Anterior cingulate cortex (tissue), 58 donors: Measurements from ENCODE around the gene KRTAP6-1.

Experiments
- DNase-seq, 58 donors: peaks; one replicate each; lab custom pipeline; 2025; lab: John Stamatoyannopoulos, UW

Gene KRTAP6-1

GRCh38 chr21:30613836-30614235, at the start of gene KRTAP6-1:
Gene KRTAP6-1 (minus strand): TSS chr21:30613930. CDS start chr21:30613904, 26 bp downstream.
- DNase-seq, result no peak

DNA sequence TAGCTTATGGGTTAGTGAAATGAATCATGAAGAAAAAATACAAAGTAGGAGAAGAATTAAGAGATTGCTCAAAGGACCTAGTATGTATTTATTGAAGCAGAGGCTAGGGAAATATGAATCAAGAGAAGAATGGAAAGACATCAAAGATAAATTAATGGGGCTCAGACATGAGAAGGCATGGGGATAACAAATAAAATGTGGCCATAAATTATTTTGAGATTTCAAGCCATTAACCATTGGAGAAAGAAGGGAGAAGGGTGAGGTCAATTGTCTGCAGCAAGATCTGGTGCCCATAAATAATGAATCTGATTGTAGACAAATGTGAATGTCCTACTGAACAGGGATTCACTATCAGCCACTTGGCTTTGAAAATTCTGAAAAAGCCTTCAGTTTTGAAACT, 39.2 kb upstream of the KRTAP6-1 start:
- no peak for DNase-seq

GRCh38 chr21:30646904-30647414, 33.2 kb upstream of the KRTAP6-1 start:
- DNase-seq, result no peak

DNA sequence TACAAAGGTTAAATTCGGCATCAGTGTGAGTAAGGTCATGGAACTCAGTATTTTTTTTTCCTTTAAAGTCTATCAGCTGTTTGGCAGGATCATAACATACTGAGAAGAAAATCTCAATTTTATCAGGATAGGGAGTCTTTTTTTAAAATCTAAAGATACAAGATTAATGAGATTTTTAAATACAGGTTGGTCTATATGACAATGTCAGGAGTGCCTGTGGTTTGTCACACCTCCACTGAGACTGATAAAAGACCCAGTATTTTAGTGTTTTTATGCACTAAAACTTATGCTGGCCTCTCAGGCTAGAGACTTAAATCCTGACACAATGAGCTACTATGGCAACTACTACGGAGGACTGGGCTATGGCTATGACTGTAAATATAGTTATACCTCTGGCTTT, 28.8 kb upstream of the KRTAP6-1 start, which contains the start of gene KRTAP20-3:
Gene KRTAP20-3 (plus strand): TSS at position 301 of the 400 bp plus-strand sequence.
- DNase-seq, result no peak

DNA sequence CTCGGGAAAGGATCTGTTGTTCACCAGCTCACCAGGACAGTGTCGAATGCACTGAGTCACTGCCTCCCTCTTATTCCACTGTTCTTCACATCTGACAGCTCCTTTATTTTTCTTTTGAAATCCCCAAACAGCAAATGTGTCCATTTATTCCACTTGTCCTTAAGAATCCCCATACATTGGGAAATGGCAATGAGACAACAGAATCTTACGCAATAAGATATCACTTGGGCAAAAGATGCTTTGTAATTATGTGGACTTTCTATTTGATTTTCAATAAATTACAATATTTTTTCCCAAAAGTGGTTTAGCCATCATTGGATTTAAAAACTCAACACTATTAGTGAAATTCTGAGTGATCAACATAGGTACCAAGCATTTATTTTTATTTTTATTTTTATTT, 25.0 kb upstream of the KRTAP6-1 start:
- no peak for DNase-seq

DNA sequence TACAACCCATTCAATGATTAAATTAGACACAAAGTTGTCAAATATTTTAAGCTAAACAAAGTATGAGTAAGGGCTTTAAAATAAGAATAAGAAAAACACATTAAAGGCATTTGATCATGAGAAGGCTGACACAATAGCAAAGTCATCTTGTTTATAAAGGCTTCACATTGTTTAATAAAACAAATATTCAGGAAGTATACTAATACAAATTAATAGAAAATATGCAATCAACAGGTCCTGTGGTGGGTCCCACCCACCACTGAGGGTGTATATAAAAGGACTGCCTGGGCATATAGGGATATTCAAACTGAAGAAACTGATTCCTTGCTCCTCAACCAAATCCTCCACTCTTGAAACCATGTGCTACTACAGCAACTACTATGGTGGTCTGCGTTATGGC, 21.2 kb upstream of the KRTAP6-1 start, which contains the start of gene KRTAP20-2:
Gene KRTAP20-2 (plus strand): TSS at position 301 of the 400 bp plus-strand sequence. CDS start 58 bp downstream, at position 359.
- no peak for DNase-seq

DNA sequence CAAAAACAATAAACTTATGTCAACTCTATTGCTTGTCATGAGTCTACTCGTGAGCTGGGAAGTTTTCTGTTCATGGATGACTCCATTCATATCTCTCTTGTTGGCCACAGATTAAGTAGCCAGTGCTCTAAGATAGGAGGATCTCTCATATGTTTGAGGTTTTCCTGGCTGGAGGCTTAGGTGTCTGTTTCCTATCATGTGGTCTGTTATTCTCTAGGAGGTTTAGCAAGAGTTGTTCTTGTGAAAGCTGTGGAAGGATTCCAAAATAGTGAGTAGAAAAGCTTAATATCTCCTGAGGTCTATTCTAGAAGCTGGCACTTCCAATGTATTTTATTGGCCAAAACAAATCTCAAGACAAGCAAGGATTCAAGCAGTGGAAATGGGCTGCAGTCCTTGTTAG, 15.5 kb upstream of the KRTAP6-1 start:
- DNase-seq, result no peak

DNA sequence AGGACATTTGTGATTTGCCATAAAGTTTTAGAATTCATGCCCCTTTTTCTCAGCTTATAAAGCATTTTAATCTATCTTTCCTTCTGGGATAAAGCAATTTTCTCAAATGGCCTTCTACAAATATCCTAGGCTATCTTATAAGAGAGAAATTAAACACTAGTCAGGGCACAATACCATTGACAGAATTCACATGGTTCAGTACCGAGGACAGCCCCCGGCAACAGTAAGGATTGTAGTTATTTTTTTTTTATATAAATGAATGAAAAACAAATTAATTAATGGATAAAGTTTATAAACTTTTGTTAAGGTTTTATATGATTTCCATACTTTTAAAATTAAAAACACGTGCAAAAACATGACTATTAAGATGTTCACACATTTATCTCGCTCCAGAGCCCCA, 14.4 kb upstream of the KRTAP6-1 start:
- no peak for DNase-seq

DNA sequence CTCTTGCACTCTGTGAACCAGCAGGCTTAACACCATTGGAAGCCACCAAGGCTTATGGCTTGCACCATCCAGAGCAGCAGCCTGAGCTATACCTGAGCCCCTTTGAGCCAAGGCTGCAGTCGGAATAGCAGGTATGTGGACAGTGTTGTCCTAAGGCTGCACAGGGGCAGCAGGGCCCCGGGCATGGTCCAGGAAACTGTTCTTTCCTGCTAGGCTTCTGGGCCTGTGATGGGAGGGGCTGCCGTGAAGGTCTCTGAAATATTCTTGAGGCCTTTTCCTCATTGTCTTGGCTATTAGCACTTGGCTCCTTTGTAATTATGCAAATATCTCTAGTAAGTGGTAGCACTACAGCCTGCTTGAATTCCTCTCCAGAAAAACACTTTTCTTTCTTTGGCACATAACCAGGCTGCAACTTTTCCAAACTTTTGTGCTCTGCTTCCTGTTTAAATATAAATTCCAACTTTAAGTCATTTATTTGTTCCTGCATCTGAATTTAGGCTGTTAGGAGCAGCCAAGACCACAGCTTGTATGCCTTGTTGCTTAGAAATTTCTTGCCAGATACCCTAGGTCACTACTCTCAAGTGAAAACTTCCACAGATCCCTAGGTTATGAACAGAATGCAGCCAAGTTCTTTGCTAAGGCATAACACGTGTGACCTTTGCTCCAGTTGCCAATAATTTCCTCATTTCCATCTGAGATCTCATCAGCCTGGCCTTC, 11.9 kb upstream of the KRTAP6-1 start:
- DNase-seq, result no peak

GRCh38 chr21:30623362-30623761, 9.6 kb upstream of the KRTAP6-1 start:
- DNase-seq, result no peak

- no peak for DNase-seq
These were observed 6.8 kb upstream of the KRTAP6-1 start, which contains the start of gene KRTAP20-4 for GRCh38 chr21:30620522-30620921. Gene KRTAP20-4 (plus strand): TSS chr21:30620627.

- DNase-seq, result no peak
These were observed 6.3 kb upstream of the KRTAP6-1 start for GRCh38 chr21:30620080-30620479.

DNA sequence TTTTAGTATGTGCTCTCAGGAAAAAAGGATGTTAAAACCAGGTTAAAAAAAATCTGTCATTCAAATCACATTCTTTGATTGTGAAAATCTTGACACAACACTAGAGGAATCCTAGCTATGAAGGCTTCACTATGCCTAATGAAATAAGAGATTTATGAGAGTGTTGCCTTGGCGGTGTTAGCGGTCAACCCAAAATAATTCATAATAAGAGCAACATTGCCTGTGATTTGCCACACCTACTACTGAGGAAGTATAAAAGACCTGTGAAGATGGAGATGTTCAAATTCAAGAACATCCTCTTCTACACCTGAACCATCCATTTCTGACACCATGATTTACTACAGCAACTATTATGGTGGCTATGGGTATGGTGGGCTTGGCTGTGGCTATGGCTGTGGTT, 2.4 kb upstream of the KRTAP6-1 start, which contains the start of gene KRTAP20-1:
Gene KRTAP20-1 (plus strand): TSS at position 301 of the 400 bp plus-strand sequence. CDS start 30 bp downstream, at position 331.
- DNase-seq, result no peak

GRCh38 chr21:30615199-30615598, 1.5 kb upstream of the KRTAP6-1 start:
- no peak for DNase-seq

DNA sequence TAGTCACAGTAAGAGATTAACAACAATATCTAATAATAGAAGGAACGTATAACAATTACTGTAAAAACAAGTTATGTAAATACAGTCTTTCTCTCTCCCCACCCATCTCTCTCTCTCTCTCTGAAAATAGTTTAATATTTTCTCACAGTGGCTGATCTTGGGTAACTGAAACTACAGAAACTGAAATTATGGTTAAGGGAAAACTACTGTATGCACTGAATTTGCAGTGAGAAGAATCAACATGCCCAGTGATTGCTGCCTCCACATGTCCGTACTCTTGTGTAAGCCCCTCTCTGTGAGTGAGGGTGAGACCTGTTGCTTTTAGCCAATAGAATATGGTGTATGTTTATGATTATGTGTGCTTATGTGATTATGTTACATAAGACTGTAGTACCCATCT, 1.6 kb downstream of the KRTAP6-1 start:
- DNase-seq, result no peak

DNA sequence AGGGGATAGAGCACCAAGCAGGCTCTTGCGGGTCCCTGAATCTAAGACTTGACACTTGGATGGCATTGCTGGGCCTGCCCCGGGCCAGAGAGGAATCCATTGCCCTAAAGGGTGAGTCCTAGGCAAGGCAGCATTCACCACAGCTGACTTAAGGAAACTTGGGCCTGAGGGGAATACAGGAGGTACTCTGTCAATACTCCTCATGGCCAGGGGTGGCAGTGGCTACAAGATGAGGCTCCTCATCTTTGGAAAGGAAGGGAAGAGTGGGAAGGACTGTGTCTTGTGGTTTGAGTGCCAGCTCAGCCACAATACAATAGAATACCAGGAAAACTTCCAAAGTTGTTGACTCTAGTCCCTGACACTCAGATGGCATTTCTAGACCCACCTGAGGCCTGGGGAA, 7.8 kb downstream of the KRTAP6-1 start:
- no peak for DNase-seq

DNA sequence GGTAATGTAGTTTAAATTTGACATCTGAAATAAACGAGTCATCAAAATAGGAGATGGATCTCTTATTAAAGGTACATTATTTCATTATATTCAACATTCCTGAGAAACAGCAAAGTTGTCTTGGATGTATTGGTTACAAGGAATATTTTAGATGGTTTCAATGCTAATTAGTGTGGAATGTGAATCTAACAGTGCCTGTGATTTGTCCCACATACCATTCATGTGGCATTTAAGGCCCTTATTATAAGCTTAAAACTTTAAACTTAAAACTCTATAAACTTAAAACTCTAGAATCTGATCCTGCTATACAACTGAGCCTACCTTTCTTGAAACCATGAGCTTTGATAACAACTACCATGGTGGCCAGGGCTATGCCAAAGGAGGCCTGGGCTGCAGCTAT, 12.9 kb downstream of the KRTAP6-1 start, which contains the start of gene KRTAP22-1:
Gene KRTAP22-1 (plus strand): TSS at position 301 of the 400 bp plus-strand sequence.
- DNase-seq, result no peak

DNA sequence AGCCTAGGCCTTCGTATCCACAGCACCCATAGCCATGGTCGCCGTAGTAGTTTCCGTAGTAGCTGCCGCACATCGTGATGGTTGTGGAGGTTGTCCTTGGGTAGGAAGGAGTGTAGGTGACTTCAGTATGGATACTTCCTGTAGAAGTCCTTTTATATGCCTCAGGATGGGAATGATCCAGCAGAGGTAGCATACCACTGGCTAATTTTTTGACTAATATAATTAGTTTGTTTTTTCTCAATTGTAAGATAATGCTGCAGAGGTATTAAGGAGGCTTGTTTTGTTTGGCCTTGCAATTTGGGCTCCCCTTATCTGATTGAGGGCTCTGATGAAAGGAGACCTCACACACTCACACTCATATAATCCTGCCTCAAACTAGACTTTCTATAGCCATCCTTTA, 14.9 kb downstream of the KRTAP6-1 start, which contains the start of gene KRTAP6-2:
Gene KRTAP6-2 (minus strand): TSS at position 101 of the 400 bp plus-strand sequence. CDS start 28 bp downstream, at position 73.
- DNase-seq, result no peak

GRCh38 chr21:30592140-30592539, 21.6 kb downstream of the KRTAP6-1 start, which contains the start of gene KRTAP6-3:
Gene KRTAP6-3 (plus strand): TSS chr21:30592440. CDS start chr21:30592446, 6 bp downstream.
- DNase-seq, result no peak

GRCh38 chr21:30590297-30590696, 23.4 kb downstream of the KRTAP6-1 start, which contains the start of gene KRTAP22-2:
Gene KRTAP22-2 (minus strand): TSS chr21:30590397.
- no peak for DNase-seq

DNA sequence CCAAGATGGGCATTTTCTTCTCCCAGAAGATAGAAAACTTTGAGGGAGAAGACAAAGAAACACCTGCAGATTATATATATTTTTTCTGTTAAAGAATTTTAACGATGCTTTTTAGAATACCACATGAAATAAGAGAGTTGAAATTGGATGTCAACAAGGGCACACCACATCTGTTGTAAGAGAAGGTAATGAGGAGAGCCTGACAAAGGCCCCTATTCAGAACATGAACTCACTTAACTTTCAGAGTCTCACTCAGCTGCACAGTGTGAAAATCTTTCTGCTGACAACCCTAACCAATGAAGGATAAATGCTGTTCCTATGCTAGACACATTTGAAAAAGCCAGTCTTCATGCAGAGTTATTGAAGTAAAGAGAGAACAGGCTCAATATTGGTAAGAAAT, 30.9 kb downstream of the KRTAP6-1 start:
- DNase-seq, result no peak

DNA sequence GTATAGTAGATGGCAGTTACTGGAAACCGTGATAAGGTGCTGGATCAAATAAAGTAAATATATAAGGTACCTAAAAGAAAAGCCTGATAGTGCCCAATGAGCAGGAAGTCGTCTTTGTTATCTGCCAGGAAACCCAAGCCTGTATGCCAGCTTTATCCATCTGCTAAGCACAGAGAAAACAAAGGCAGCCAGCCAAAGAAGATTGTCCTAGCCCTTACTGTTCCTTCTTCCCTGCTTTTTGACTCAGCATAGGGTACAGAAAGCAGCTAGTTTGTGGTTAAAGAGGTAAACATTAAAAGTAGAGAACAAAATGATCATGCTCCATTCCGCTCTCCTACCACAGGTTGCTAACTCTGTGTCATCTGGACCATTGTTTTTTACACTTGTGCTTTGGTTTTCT, 33.6 kb downstream of the KRTAP6-1 start:
- no peak for DNase-seq
